Measurements from ENCODE around the gene DNAH1. TPM values are rescaled to one million over a fixed set of nuclear protein-coding genes. Genes with fewer than 3 reads are reported as not detected.

The DNAH1 gene
- total and polyA plus RNA-seq, 9 donors, result 3.1 to 15.7 (median 7.8) TPM

GRCh38 chr3:52439426-52440248, 123.5 kb downstream of the DNAH1 start:
- Histone ChIP-seq H3K27me3 (no peaks in the 10 kb centered on the region), H3K4me3 (no peak overlapping the region), H3K4me1 (ENCODE audit: insufficient read depth) (peaks cover 4% of the 10 kb centered on the region), H3K27ac (no peak overlapping the region), H3K36me3 (no peaks in the 10 kb centered on the region), H3K9me3 (no peaks in the 10 kb centered on the region)
- peak in 1 of 5 donors; percentile 13 for DNase-seq
- TF ChIP-seq POLR2A (IDR thresholded peaks at IDR 0.05), result no peak
- TF ChIP-seq CTCF (IDR thresholded peaks at IDR 0.05), result no peak
- TF ChIP-seq EP300 (IDR thresholded peaks at IDR 0.05), result no peak
- WGBS, 3 donors, result 91 to 96% (median 92%) methylated on average over 16 of the region's 16 CpGs
- intact Hi-C loops (cut with DNase I), result loop anchor here in 1 of 4 donors (10.0 kb wide), 1 partner anchor 495 kb away; no protein-coding TSS in a partner anchor

- 87 to 97% (median 92%) methylated on average over 6 to 12 of the region's 12 CpGs for WGBS, 3 donors
- Histone ChIP-seq H3K36me3 (no peaks in the 10 kb centered on the region), H3K27ac (no peak overlapping the region), H3K27me3 (no peaks in the 10 kb centered on the region), H3K4me3 (no peak overlapping the region), H3K4me1 (ENCODE audit: insufficient read depth) (peaks cover 4% of the 10 kb centered on the region), H3K9me3 (no peaks in the 10 kb centered on the region)
- DNase-seq, result peak in 1 of 5 donors; percentile 15
- TF ChIP-seq CTCF (IDR thresholded peaks at IDR 0.05) (no peak), EP300 (IDR thresholded peaks at IDR 0.05) (no peak), POLR2A (IDR thresholded peaks at IDR 0.05) (no peak)
- intact Hi-C loops (cut with DNase I), result no loop called here
These were observed 124.1 kb downstream of the DNAH1 start for GRCh38 chr3:52440249-52440551.

GRCh38 chr3:52440671-52441070, 124.6 kb downstream of the DNAH1 start:
- 87 to 91% (median 88%) methylated on average over 14 of the region's 14 CpGs for WGBS, 3 donors
- DNase-seq, result peak in 1 of 5 donors; percentile 12
- no peaks in the 10 kb centered on the region for H3K36me3 ChIP-seq
- H3K4me3 ChIP-seq, result no peak overlapping the region
- no peaks in the 10 kb centered on the region for H3K27me3 ChIP-seq
- peaks cover 4% of the 10 kb centered on the region for H3K4me1 ChIP-seq (ENCODE audit: insufficient read depth)
- intact Hi-C loops (cut with DNase I), result no loop called here
- no peak overlapping the region for H3K27ac ChIP-seq
- no peak for TF ChIP-seq POLR2A (IDR thresholded peaks at IDR 0.05)
- TF ChIP-seq CTCF (IDR thresholded peaks at IDR 0.05), result no peak
- no peak for TF ChIP-seq EP300 (IDR thresholded peaks at IDR 0.05)
- no peaks in the 10 kb centered on the region for H3K9me3 ChIP-seq

GRCh38 chr3:52441091-52441771, 125.1 kb downstream of the DNAH1 start:
- no peak for TF ChIP-seq EP300 (IDR thresholded peaks at IDR 0.05)
- TF ChIP-seq CTCF (IDR thresholded peaks at IDR 0.05), result no peak
- TF ChIP-seq POLR2A (IDR thresholded peaks at IDR 0.05), result no peak
- intact Hi-C loops (cut with DNase I), result no loop called here
- Histone ChIP-seq H3K4me1 (ENCODE audit: insufficient read depth) (peaks cover 4% of the 10 kb centered on the region), H3K9me3 (no peaks in the 10 kb centered on the region), H3K27ac (no peak overlapping the region), H3K27me3 (no peaks in the 10 kb centered on the region), H3K4me3 (no peak overlapping the region), H3K36me3 (no peaks in the 10 kb centered on the region)
- DNase-seq, result peak in 1 of 5 donors; percentile 17
- 89 to 90% (median 89%) methylated on average over 23 of the region's 23 CpGs for WGBS, 3 donors
